HL-60 (cell line): Measurements from ENCODE around the gene NOP16.

Experiments used
- CTCF ChIP-seq: IDR thresholded peaks from one replicate; pipeline ENCODE4 v1.5.1; 2011; ENCODE audit warnings: low read length, control low read depth, inconsistent platforms; ENCODE audit not compliant: insufficient read depth
- POLR2AphosphoS5 ChIP-seq: IDR thresholded peaks from 2 replicates; pipeline ENCODE4 v1.6.1; 2012; ENCODE audit warnings: low read depth
- REST ChIP-seq: IDR thresholded peaks from 2 replicates; pipeline ENCODE4 v1.6.1; 2012; ENCODE audit warnings: low read depth; ENCODE audit not compliant: insufficient replicate concordance

- no peak for TF ChIP-seq REST
- no peak for TF ChIP-seq CTCF
- no peak for TF ChIP-seq POLR2AphosphoS5
These were observed 13.1 kb upstream of the NOP16 start for GRCh38 chr5:176401281-176402205.
